Measurements from ENCODE around the gene TSFM.
"Not testable (repeated sequence)": the region's sequence is repeated elsewhere in the genome, so short reads cannot be mapped to it uniquely, and the experiment has no call there.

TSFM gene

GRCh38 chr12:57817261-57817989 lies 34.8 kb downstream of the TSFM start:
- no peak for DNase-seq

- DNase-seq = not testable (repeated sequence)
Measured at GRCh38 chr12:57817990-57818331, 35.4 kb downstream of the TSFM start.

- DNase-seq = not testable (repeated sequence)
Measured at GRCh38 chr12:57820119-57820518, 37.5 kb downstream of the TSFM start.

GRCh38 chr12:57821015-57821414 lies 38.4 kb downstream of the TSFM start:
- DNase-seq = not testable (repeated sequence)

- DNase-seq = no peak
Measured at GRCh38 chr12:57821474-57822214, 39.1 kb downstream of the TSFM start.

GRCh38 chr12:57822392-57823130 lies 40.0 kb downstream of the TSFM start:
- no peak for DNase-seq

GRCh38 chr12:57823131-57823907 lies 40.7 kb downstream of the TSFM start:
- DNase-seq = no peak

- DNase-seq = no peak
Measured at GRCh38 chr12:57823908-57824640, 41.5 kb downstream of the TSFM start.

- no peak for DNase-seq
Measured at GRCh38 chr12:57825451-57825850, 42.9 kb downstream of the TSFM start.

GRCh38 chr12:57826400-57826799 lies 43.8 kb downstream of the TSFM start:
- DNase-seq = no peak

GRCh38 chr12:57826966-57827365 lies 44.4 kb downstream of the TSFM start:
- no peak for DNase-seq

GRCh38 chr12:57829025-57829777 lies 46.6 kb downstream of the TSFM start:
- DNase-seq = no peak

GRCh38 chr12:57830393-57830792 lies 47.8 kb downstream of the TSFM start:
- no peak for DNase-seq

GRCh38 chr12:57832966-57833365 lies 50.4 kb downstream of the TSFM start:
- no peak for DNase-seq

- no peak for DNase-seq
Measured at GRCh38 chr12:57833672-57834071, 51.1 kb downstream of the TSFM start.

- no peak for DNase-seq
Measured at GRCh38 chr12:57834086-57834876, 51.7 kb downstream of the TSFM start.

- no peak for DNase-seq
Measured at GRCh38 chr12:57835366-57836288, 53.0 kb downstream of the TSFM start.

- DNase-seq = peak; percentile 53
Measured at GRCh38 chr12:57836442-57837375, 54.1 kb downstream of the TSFM start.
